ENCODE data around the gene ARHGEF11.

Gene ARHGEF11

DNA sequence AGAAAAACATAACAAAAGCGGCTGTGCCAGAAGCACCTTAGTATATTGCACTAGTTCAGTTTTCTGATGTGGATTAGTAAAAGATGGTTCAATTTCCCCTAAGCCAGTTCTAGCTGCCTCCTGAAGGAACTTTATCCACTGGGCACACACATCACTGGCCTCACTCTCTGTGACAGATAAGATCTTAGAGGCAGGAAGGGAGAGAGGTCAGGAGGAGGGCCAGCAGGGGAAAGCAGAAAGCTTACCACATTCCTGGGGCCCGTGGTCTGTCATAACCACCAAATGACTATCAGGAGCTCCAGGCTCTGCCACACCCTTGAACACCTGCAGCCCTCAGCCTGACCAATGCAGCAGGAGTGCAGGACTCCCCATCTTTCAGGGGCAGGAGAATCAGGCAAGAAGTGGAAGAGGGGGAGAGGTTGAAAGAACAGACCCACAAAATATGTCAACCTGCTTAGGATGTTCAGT lies 87.3 kb downstream of the ARHGEF11 start:
- no peaks in the 10 kb centered on the region for H3K27me3 ChIP-seq (ENCODE audit: insufficient read depth, low read depth, severe bottlenecking)
- H3K27ac ChIP-seq = peak overlapping the region; percentile 38
- DNase-seq = no peak
- H3K4me3 ChIP-seq (ENCODE audit: low read depth, low read length) = no peak overlapping the region
- H3K9me3 ChIP-seq (ENCODE audit: severe bottlenecking) = no peaks in the 10 kb centered on the region
- TF ChIP-seq, protein P1, sequence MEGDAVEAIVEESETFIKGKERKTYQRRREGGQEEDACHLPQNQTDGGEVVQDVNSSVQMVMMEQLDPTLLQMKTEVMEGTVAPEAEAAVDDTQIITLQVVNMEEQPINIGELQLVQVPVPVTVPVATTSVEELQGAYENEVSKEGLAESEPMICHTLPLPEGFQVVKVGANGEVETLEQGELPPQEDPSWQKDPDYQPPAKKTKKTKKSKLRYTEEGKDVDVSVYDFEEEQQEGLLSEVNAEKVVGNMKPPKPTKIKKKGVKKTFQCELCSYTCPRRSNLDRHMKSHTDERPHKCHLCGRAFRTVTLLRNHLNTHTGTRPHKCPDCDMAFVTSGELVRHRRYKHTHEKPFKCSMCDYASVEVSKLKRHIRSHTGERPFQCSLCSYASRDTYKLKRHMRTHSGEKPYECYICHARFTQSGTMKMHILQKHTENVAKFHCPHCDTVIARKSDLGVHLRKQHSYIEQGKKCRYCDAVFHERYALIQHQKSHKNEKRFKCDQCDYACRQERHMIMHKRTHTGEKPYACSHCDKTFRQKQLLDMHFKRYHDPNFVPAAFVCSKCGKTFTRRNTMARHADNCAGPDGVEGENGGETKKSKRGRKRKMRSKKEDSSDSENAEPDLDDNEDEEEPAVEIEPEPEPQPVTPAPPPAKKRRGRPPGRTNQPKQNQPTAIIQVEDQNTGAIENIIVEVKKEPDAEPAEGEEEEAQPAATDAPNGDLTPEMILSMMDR (IDR thresholded peaks at IDR 0.05; ENCODE audit: low read depth, low read length) = no peak
- peaks cover 84% of the 10 kb centered on the region for H3K36me3 ChIP-seq

DNA sequence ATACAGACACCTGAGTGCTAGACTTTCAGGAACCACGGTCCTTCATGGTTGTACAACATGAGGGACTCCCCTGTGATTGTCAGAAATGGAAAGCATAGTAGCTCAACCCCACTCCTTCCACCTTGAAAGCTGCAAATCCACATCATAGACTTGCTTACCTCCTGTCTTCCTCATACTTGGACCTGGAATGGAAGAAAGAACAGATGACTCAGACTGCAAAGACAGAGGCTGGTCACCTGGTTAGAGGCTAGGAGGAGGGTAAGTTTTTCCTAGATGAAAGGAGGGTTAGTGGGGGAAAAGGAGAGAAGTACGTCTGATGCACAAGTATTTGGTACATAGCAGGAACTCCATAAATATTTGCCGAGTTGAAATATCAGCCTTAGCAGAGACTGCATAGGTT lies 87.9 kb downstream of the ARHGEF11 start:
- peaks cover 85% of the 10 kb centered on the region for H3K36me3 ChIP-seq
- TF ChIP-seq, protein P1 (IDR thresholded peaks at IDR 0.05; ENCODE audit: low read depth, low read length) = no peak
- H3K9me3 ChIP-seq (ENCODE audit: severe bottlenecking) = no peaks in the 10 kb centered on the region
- H3K27ac ChIP-seq = no peak overlapping the region
- H3K4me3 ChIP-seq (ENCODE audit: low read depth, low read length) = no peak overlapping the region
- no peaks in the 10 kb centered on the region for H3K27me3 ChIP-seq (ENCODE audit: insufficient read depth, low read depth, severe bottlenecking)
- DNase-seq = no peak

DNA sequence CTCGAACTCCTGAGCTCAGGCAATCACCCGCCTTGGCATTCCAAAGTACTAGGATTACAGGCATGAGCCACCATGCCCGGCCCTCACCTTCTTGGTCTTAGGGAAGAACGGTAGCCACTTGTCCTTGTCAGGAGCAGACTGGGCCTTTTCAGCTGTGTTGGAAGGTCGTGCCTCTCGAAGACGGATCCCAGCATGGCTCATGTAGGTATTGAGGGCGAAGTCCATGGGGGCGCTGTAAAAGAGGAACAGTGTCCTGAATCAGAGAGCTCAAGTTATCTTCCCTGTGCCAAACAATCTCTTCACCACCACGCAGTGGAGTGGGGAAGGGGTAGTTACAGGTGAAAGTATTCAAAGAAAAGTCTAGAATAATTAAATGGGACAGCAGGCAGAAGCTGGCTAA lies 89.2 kb downstream of the ARHGEF11 start:
- Histone ChIP-seq H3K36me3 (peaks cover 87% of the 10 kb centered on the region), H3K27me3 (ENCODE audit: insufficient read depth, low read depth, severe bottlenecking) (no peaks in the 10 kb centered on the region), H3K27ac (no peak overlapping the region), H3K4me3 (ENCODE audit: low read depth, low read length) (no peak overlapping the region), H3K9me3 (ENCODE audit: severe bottlenecking) (no peaks in the 10 kb centered on the region)
- no peak for DNase-seq
- TF ChIP-seq, protein P1 (IDR thresholded peaks at IDR 0.05; ENCODE audit: low read depth, low read length) = no peak

DNA sequence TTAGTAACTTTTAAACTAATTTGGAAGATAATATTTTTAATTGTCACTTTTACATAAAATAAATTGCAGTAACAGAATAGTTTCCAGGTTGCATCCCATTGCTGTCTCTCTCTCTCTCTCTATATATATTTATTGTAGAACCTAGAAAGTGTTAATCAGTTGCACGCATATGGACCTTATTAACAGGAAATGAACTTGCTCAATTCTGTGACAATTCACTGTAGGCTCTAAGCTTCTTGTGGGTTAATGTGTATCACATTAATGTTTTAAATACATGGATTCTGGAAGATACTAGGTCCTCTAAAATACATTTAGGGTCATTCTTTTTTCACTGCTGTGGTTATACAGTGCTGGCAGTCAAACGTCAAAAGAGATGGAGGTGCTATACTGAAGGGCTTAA lies 92.0 kb downstream of the ARHGEF11 start:
- Histone ChIP-seq H3K36me3 (peaks cover 96% of the 10 kb centered on the region), H3K4me3 (ENCODE audit: low read depth, low read length) (no peak overlapping the region), H3K9me3 (ENCODE audit: severe bottlenecking) (no peaks in the 10 kb centered on the region), H3K27ac (no peak overlapping the region), H3K27me3 (ENCODE audit: insufficient read depth, low read depth, severe bottlenecking) (no peaks in the 10 kb centered on the region)
- TF ChIP-seq, protein P1 (IDR thresholded peaks at IDR 0.05; ENCODE audit: low read depth, low read length) = no peak
- DNase-seq = no peak

DNA sequence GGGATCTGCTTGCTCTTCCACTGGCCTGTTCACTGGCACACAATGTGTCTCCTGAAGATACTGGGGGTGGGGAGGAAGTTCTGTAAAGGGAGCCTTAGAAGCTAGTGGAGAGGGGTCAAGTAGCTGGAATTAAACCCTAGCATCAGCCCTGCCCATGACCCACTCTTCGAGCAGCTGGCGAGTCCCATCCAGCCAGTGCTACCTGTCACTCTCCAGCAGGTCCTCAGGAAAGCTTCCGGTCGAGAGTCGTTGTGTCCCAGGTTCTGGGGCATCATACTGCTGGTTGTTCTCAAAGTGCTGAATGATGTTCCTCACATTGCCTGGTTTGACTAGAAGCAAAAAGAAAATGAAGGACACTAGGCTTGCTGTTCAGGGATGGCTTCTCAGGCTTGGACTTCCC lies 94.2 kb downstream of the ARHGEF11 start:
- Histone ChIP-seq H3K4me3 (ENCODE audit: low read depth, low read length) (no peak overlapping the region), H3K36me3 (peaks cover 96% of the 10 kb centered on the region)
- TF ChIP-seq, protein P1 (IDR thresholded peaks at IDR 0.05; ENCODE audit: low read depth, low read length) = no peak

DNA sequence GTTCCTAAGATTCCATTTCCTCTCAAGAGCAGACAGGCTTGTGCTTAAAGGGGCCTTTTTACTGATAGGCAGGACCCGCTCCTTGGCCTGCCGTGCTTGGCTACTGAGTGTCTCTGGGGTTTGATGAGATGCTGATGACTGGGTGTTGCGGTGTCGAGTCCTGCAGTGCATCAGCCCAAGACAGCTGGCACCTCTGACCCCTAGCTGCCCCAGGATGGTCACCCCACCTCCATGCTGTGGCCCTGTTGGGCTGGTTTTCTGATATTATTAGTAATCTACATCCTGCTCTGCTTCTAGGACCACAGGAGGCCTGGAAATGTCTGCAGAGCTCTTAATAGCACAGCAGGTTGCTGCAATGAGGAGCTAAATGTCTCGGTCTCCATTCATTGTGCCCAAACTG lies 96.4 kb downstream of the ARHGEF11 start:
- H3K9me3 ChIP-seq (ENCODE audit: severe bottlenecking) = no peaks in the 10 kb centered on the region
- H3K4me3 ChIP-seq (ENCODE audit: low read depth, low read length) = no peak overlapping the region
- TF ChIP-seq, protein P1 (IDR thresholded peaks at IDR 0.05; ENCODE audit: low read depth, low read length) = no peak
- DNase-seq = no peak
- H3K36me3 ChIP-seq = peaks cover 98% of the 10 kb centered on the region
- no peaks in the 10 kb centered on the region for H3K27me3 ChIP-seq (ENCODE audit: insufficient read depth, low read depth, severe bottlenecking)
- no peak overlapping the region for H3K27ac ChIP-seq

More for the DNA sequence above, 94.2 kb downstream of the ARHGEF11 start:
- H3K9me3 ChIP-seq (ENCODE audit: severe bottlenecking) = no peaks in the 10 kb centered on the region
- H3K27ac ChIP-seq = no peak overlapping the region
- no peaks in the 10 kb centered on the region for H3K27me3 ChIP-seq (ENCODE audit: insufficient read depth, low read depth, severe bottlenecking)
- DNase-seq = no peak
